ENCODE data around the gene CBLB. TPM values are rescaled to one million over a fixed set of nuclear protein-coding genes. Genes with fewer than 3 reads are reported as not detected.
A peak's percentile ranks its signal among the peaks of the same experiment; 100 is the strongest.

Gene CBLB
- polyA plus RNA-seq, 4 donors, result 8.8 to 29.8 (median 12.9) TPM

DNA sequence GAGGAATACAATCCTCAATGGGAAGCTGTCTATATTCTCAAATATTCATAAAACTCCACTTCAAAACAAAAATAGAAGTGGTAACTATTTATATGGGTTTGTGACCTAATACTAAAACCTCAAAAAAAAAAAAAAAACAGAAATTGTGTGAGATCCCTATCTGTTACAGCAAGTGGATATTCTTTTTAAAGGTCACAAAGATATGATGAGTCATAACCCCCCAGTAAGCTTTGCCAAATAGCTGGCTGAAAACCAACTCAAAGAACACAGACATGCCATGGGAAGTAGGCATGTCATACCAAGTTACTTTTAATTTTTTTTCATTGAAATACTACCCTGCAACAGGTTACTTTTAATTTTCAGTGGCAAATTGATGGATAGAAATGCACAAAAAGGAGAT, 62.5 kb downstream of the CBLB start:
- FAIRE-seq (no peak), DNase-seq (no peak)
- no peaks in the 10 kb centered on the region for H3K9me3 ChIP-seq (ENCODE audit: control insufficient read depth in 2 of 2, insufficient read depth in 1 of 2, low read depth in 1 of 2, low read length in 1 of 2)
- no peak overlapping the region for H3K27ac ChIP-seq (ENCODE audit: low read depth in 1 of 3, low read length in 2 of 3)
- H3K27me3 ChIP-seq (ENCODE audit: control insufficient read depth in 3 of 3, insufficient read depth in 3 of 3, low read length in 3 of 3), result no peaks in the 10 kb centered on the region
- H3K4me3 ChIP-seq (ENCODE audit: low read depth in 1 of 3, low read length in 3 of 3), result no peak overlapping the region
- peaks cover 0 to 15% (median 4%) of the 10 kb centered on the region in 3 donors for H3K4me1 ChIP-seq (ENCODE audit: control insufficient read depth in 3 of 3, insufficient read depth in 2 of 3, low read depth in 1 of 3, low read length in 2 of 3)
- H3K36me3 ChIP-seq (ENCODE audit: control insufficient read depth in 3 of 3, insufficient read depth in 2 of 3, low read depth in 1 of 3, low read length in 3 of 3), result peaks cover 0 to 2% (median 2%) of the 10 kb centered on the region in 3 donors

DNA sequence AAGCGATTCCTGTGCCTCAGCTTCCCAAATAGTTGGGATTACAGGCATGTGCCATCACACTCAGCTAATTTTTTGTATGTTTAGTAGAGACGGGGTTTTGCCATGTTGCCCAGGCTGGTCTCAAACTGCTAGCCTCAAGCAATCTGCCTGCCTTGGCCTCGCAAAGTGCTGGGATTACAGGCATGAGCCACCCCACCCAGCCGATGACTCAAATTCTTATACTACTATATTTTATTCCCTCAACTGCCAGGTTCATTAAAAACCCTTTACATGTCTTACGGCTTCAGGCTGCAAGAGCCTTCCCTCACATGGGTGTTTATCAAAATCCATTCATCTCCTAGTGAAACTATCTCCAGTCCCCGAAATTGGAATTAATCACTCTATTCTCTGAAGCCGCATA, 63.4 kb downstream of the CBLB start:
- FAIRE-seq, result no peak

DNA sequence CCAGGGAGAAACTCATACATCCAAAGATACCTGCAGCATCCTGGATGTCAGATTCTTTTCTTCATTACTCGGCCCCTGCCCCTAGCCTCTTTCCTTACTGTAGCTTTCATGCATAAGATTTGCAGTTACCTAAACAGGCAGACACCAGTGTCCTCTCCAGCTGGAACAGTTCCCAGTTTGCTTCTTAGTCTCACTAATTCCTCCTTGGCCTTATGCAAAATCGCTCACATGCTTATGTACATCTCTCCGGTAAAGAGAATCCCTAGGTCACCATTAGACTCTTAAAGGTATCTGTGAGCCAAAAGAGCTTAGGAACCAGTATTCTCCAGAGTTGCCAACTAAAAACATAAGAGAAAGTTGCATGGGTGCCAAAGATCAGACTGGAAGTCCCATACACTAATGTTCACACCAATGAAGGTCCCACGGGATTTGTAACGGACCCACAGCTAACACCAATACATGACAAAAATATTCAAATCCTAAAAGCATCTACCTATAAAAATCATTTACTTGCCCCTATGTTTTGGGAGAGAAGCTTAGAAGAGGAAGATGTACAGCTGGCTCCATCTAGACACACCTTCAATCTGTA, 66.6 kb downstream of the CBLB start:
- Histone ChIP-seq H3K4me1 (ENCODE audit: control insufficient read depth in 3 of 3, insufficient read depth in 2 of 3, low read depth in 1 of 3, low read length in 2 of 3) (peaks cover 3 to 5% (median 3%) of the 10 kb centered on the region in 3 donors), H3K27ac (ENCODE audit: low read depth in 1 of 3, low read length in 2 of 3) (no peak overlapping the region), H3K4me3 (ENCODE audit: low read depth in 1 of 3, low read length in 3 of 3) (no peak overlapping the region), H3K27me3 (ENCODE audit: control insufficient read depth in 3 of 3, insufficient read depth in 3 of 3, low read length in 3 of 3) (no peaks in the 10 kb centered on the region), H3K36me3 (ENCODE audit: control insufficient read depth in 3 of 3, insufficient read depth in 2 of 3, low read depth in 1 of 3, low read length in 3 of 3) (peaks cover 0 to 2% (median 2%) of the 10 kb centered on the region in 3 donors), H3K9me3 (ENCODE audit: control insufficient read depth in 2 of 2, insufficient read depth in 1 of 2, low read depth in 1 of 2, low read length in 1 of 2) (no peaks in the 10 kb centered on the region)
- DNase-seq (no peak), FAIRE-seq (no peak)
- 84 to 93% (median 91%) methylated on average over 5 of the region's 5 CpGs for WGBS, 3 donors

More for the DNA sequence above, 63.4 kb downstream of the CBLB start:
- Histone ChIP-seq H3K36me3 (ENCODE audit: control insufficient read depth in 3 of 3, insufficient read depth in 2 of 3, low read depth in 1 of 3, low read length in 3 of 3) (peaks cover 0 to 2% (median 2%) of the 10 kb centered on the region in 3 donors), H3K9me3 (ENCODE audit: control insufficient read depth in 2 of 2, insufficient read depth in 1 of 2, low read depth in 1 of 2, low read length in 1 of 2) (no peaks in the 10 kb centered on the region), H3K4me3 (ENCODE audit: low read depth in 1 of 3, low read length in 3 of 3) (no peak overlapping the region), H3K4me1 (ENCODE audit: control insufficient read depth in 3 of 3, insufficient read depth in 2 of 3, low read depth in 1 of 3, low read length in 2 of 3) (peaks cover 0 to 15% (median 4%) of the 10 kb centered on the region in 3 donors), H3K27ac (ENCODE audit: low read depth in 1 of 3, low read length in 2 of 3) (no peak overlapping the region), H3K27me3 (ENCODE audit: control insufficient read depth in 3 of 3, insufficient read depth in 3 of 3, low read length in 3 of 3) (no peaks in the 10 kb centered on the region)
- no peak for DNase-seq
- WGBS, 3 donors, result 83 to 90% (median 89%) methylated on average over 7 of the region's 7 CpGs

DNA sequence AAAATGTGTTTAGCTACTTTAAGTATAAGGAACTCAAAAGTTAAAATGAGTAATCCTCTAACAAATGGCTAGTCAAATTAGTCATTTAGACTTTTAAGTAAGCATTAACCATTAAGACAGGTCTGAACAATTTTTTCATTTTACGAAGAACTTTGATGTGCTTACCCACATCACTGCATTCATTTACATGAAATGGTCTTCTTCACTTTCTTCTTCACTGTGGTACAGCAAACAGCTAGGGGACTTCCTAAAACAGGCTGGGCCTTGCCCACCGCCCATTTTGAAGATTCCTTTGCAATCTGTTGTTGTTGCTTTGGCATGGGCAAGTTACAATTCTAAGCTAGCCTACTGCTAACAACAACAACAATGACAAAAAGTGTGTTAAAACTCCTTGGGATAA, 67.4 kb downstream of the CBLB start:
- FAIRE-seq (no peak), DNase-seq (no peak)
- Histone ChIP-seq H3K27me3 (ENCODE audit: control insufficient read depth in 3 of 3, insufficient read depth in 3 of 3, low read length in 3 of 3) (no peaks in the 10 kb centered on the region), H3K36me3 (ENCODE audit: control insufficient read depth in 3 of 3, insufficient read depth in 2 of 3, low read depth in 1 of 3, low read length in 3 of 3) (peaks cover 0 to 2% (median 2%) of the 10 kb centered on the region in 3 donors), H3K27ac (ENCODE audit: low read depth in 1 of 3, low read length in 2 of 3) (no peak overlapping the region), H3K4me3 (ENCODE audit: low read depth in 1 of 3, low read length in 3 of 3) (no peak overlapping the region), H3K4me1 (ENCODE audit: control insufficient read depth in 3 of 3, insufficient read depth in 2 of 3, low read depth in 1 of 3, low read length in 2 of 3) (peaks cover 1 to 3% (median 3%) of the 10 kb centered on the region in 3 donors), H3K9me3 (ENCODE audit: control insufficient read depth in 2 of 2, insufficient read depth in 1 of 2, low read depth in 1 of 2, low read length in 1 of 2) (no peaks in the 10 kb centered on the region)
- 75 to 88% (median 84%) methylated on average over 2 of the region's 2 CpGs for WGBS, 3 donors

DNA sequence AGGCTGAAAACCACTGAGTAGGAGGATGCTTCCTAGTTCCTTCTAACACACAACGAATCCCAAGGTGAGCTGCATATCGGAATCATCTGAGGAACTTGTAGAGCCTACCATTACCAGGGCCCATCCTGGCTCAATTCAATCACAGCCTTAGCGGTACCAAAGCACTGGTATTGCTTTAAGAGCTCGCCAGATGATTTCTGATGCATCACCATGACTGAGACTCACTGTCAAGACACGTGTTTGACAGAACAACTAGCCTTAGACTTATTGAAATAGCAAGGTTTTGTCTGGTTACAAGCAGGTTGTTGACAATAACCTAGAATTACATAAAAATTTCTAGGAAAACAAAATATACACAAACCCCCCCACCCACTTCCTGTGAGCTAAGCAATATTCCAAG, 68.5 kb downstream of the CBLB start:
- H3K36me3 ChIP-seq (ENCODE audit: control insufficient read depth in 3 of 3, insufficient read depth in 2 of 3, low read depth in 1 of 3, low read length in 3 of 3), result peaks cover 0 to 2% (median 2%) of the 10 kb centered on the region in 3 donors
- no peaks in the 10 kb centered on the region for H3K9me3 ChIP-seq (ENCODE audit: control insufficient read depth in 2 of 2, insufficient read depth in 1 of 2, low read depth in 1 of 2, low read length in 1 of 2)
- H3K27ac ChIP-seq (ENCODE audit: low read depth in 1 of 3, low read length in 2 of 3), result no peak overlapping the region
- H3K27me3 ChIP-seq (ENCODE audit: control insufficient read depth in 3 of 3, insufficient read depth in 3 of 3, low read length in 3 of 3), result no peaks in the 10 kb centered on the region
- peaks cover 0 to 3% (median 3%) of the 10 kb centered on the region in 3 donors for H3K4me1 ChIP-seq (ENCODE audit: control insufficient read depth in 3 of 3, insufficient read depth in 2 of 3, low read depth in 1 of 3, low read length in 2 of 3)
- no peak for FAIRE-seq
- H3K4me3 ChIP-seq (ENCODE audit: low read depth in 1 of 3, low read length in 3 of 3), result no peak overlapping the region
- no peak for DNase-seq
- 63 to 71% (median 66%) methylated on average over 5 of the region's 5 CpGs for WGBS, 3 donors

DNA sequence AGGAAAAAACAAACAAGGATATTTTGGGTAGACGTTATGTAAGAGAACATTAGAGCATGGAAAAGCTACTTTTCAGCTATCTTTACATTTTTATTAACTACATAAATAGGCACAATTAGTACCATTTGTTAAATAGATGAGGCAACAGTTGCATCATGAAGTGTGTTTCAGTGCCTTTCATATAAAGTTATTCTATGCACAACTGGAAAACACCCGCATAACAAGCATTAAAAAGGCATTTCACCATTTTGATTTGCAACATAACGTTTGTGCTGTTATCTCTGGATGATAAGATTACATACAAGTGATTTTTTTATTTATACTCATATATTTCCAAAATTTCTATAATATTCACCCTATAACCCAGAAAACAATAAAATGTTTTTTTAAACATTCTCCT, 69.5 kb downstream of the CBLB start:
- DNase-seq, result no peak
- Histone ChIP-seq H3K36me3 (ENCODE audit: control insufficient read depth in 3 of 3, insufficient read depth in 2 of 3, low read depth in 1 of 3, low read length in 3 of 3) (peaks cover 0 to 2% (median 2%) of the 10 kb centered on the region in 3 donors), H3K4me1 (ENCODE audit: control insufficient read depth in 3 of 3, insufficient read depth in 2 of 3, low read depth in 1 of 3, low read length in 2 of 3) (peaks cover 0 to 3% (median 3%) of the 10 kb centered on the region in 3 donors), H3K27me3 (ENCODE audit: control insufficient read depth in 3 of 3, insufficient read depth in 3 of 3, low read length in 3 of 3) (no peaks in the 10 kb centered on the region), H3K27ac (ENCODE audit: low read depth in 1 of 3, low read length in 2 of 3) (no peak overlapping the region), H3K4me3 (ENCODE audit: low read depth in 1 of 3, low read length in 3 of 3) (no peak overlapping the region), H3K9me3 (ENCODE audit: control insufficient read depth in 2 of 2, insufficient read depth in 1 of 2, low read depth in 1 of 2, low read length in 1 of 2) (no peaks in the 10 kb centered on the region)
- WGBS, 3 donors, result 71 to 85% (median 73%) methylated on average over 3 of the region's 3 CpGs
- FAIRE-seq, result no peak

DNA sequence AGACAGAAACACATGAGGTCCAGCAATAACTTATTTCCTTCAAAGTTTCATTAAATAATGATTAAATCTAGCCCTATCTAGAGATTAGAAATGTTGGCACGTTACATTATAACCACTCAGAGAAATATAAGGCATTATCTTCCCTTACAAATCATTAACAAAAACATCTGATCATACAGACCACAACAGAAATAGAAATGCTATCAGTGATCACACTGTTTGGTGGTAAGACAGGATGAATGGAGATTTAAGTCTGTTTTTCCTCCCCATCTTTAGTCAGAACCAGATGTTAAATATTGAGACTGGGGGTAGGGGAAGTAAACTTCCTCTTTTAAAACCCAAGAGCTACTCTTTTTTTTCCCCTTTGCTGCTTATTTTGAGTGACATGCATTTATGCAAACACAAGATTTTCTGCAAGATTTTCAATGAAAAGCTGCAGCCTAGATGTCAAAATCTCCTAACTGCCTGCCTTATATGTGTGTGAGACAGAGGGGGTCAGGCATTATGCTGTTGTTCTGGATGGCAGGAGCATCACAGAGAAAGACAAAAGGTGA, 70.4 kb downstream of the CBLB start:
- H3K4me1 ChIP-seq (ENCODE audit: control insufficient read depth in 3 of 3, insufficient read depth in 2 of 3, low read depth in 1 of 3, low read length in 2 of 3), result peaks cover 0 to 3% (median 3%) of the 10 kb centered on the region in 3 donors
- WGBS, 3 donors, result 3 to 19% (median 6%) methylated on average over 1 of the region's 1 CpG
- no peak overlapping the region for H3K4me3 ChIP-seq (ENCODE audit: low read depth in 1 of 3, low read length in 3 of 3)
- peaks cover 0 to 2% (median 0%) of the 10 kb centered on the region in 3 donors for H3K36me3 ChIP-seq (ENCODE audit: control insufficient read depth in 3 of 3, insufficient read depth in 2 of 3, low read depth in 1 of 3, low read length in 3 of 3)
- H3K9me3 ChIP-seq (ENCODE audit: control insufficient read depth in 2 of 2, insufficient read depth in 1 of 2, low read depth in 1 of 2, low read length in 1 of 2), result no peaks in the 10 kb centered on the region
- no peak for DNase-seq
- FAIRE-seq, result no peak
- H3K27ac ChIP-seq (ENCODE audit: low read depth in 1 of 3, low read length in 2 of 3), result no peak overlapping the region
- no peaks in the 10 kb centered on the region for H3K27me3 ChIP-seq (ENCODE audit: control insufficient read depth in 3 of 3, insufficient read depth in 3 of 3, low read length in 3 of 3)

DNA sequence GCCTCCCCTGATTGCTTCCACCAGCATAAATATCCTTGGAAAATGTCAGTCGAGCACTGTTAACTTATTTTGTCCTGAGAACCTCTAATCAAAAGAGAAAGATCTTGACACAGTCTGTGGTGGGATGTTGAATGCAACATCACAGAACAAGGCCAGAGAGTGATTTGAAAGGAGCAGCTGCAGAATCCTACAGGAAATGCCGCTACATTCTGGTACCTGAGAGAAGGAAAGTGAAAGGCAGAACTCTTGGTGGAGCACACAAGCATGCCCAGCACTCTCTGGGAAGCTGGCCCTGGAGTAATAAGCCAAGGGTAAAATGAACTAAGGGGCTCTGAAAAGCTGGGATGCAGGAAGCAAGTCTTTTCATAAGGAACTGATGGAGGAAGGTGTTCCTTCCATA, 75.8 kb downstream of the CBLB start:
- Histone ChIP-seq H3K4me3 (ENCODE audit: low read depth in 1 of 3, low read length in 3 of 3) (no peak overlapping the region), H3K27ac (ENCODE audit: low read depth in 1 of 3, low read length in 2 of 3) (peak overlapping the region in 1 of 3 donors; percentile 34), H3K9me3 (ENCODE audit: control insufficient read depth in 2 of 2, insufficient read depth in 1 of 2, low read depth in 1 of 2, low read length in 1 of 2) (no peaks in the 10 kb centered on the region), H3K27me3 (ENCODE audit: control insufficient read depth in 3 of 3, insufficient read depth in 3 of 3, low read length in 3 of 3) (no peaks in the 10 kb centered on the region), H3K4me1 (ENCODE audit: control insufficient read depth in 3 of 3, insufficient read depth in 2 of 3, low read depth in 1 of 3, low read length in 2 of 3) (peaks cover 0 to 4% (median 0%) of the 10 kb centered on the region in 3 donors), H3K36me3 (ENCODE audit: control insufficient read depth in 3 of 3, insufficient read depth in 2 of 3, low read depth in 1 of 3, low read length in 3 of 3) (no peaks in the 10 kb centered on the region)
- FAIRE-seq (no peak), DNase-seq (no peak)
- WGBS, 3 donors, result 63 to 77% (median 73%) methylated on average over 2 of the region's 2 CpGs

Data from small intestine (tissue), 7 donors.